IMR-90 (cell line): ENCODE data around the gene LRRC14B. TPM values are rescaled to one million over a fixed set of nuclear protein-coding genes. Genes with fewer than 3 reads are reported as not detected.

Source experiments
- ATAC-seq: fragments of 200-7000 bp; cut with Tn5 transposase; 2 replicates; pipeline ENCODE4 v1.9.1; 2020; ENCODE audit warnings: low read depth, mild to moderate bottlenecking, moderate library complexity
- BruUV-seq: library from RNA; stranded (reverse); fragments of 400-500 nt; replicated peaks from 2 replicates; lab custom pipeline; 2021; lab: Mats Ljungman, UMichigan
- CTCF ChIA-PET: fragments of 300-600 bp; formaldehyde crosslinking; extraction: SDS; loops from one replicate; lab custom pipeline; 2021; ENCODE audit warnings: antibody characterized with exemption; lab: Yijun Ruan, JAX
- POLR2A ChIA-PET: fragments of 300-600 bp; sonication (Branson Sonifier 250); formaldehyde crosslinking; loops from one replicate; lab custom pipeline; 2022; ENCODE audit warnings: antibody characterized with exemption; ENCODE audit not compliant: unreplicated experiment; lab: Charles Lee
- DNase-seq: peaks from one replicate; pipeline ENCODE4 v3.0.0; 2013
- H2AFZ ChIP-seq: replicated peaks from 2 replicates; pipeline ENCODE3; 2013; ENCODE audit warnings: low read length, mild to moderate bottlenecking; ENCODE audit not compliant: poor library complexity
- H2AK5ac ChIP-seq: 2 replicates; pipeline ENCODE4 v1.6.1; 2013; ENCODE audit warnings: low read depth, low read length, inconsistent platforms
- H2AK9ac ChIP-seq: replicated peaks from 2 replicates; pipeline ENCODE3; 2013; ENCODE audit warnings: mild to moderate bottlenecking, low read depth, low read length, moderate library complexity; ENCODE audit not compliant: poor library complexity
- H2BK120ac ChIP-seq: 2 replicates; pipeline ENCODE4 v1.6.1; 2013; ENCODE audit warnings: low read depth, low read length, inconsistent platforms
- H2BK15ac ChIP-seq: 3 replicates; pipeline ENCODE4 v1.6.1; 2013; ENCODE audit warnings: low read depth, low read length, inconsistent platforms
- H2BK20ac ChIP-seq: 2 replicates; pipeline ENCODE4 v1.6.1; 2013; ENCODE audit warnings: low read depth, mild to moderate bottlenecking, inconsistent platforms, low read length, moderate library complexity
- H2BK5ac ChIP-seq: 2 replicates; pipeline ENCODE4 v1.6.1; 2013; ENCODE audit warnings: mild to moderate bottlenecking, low read depth, low read length, inconsistent platforms; ENCODE audit not compliant: poor library complexity, severe bottlenecking
- H3K14ac ChIP-seq: replicated peaks from 2 replicates; pipeline ENCODE4 v1.6.1; 2013; ENCODE audit warnings: low read depth, low read length, inconsistent platforms
- H3K18ac ChIP-seq: 2 replicates; pipeline ENCODE4 v1.6.1; 2013; ENCODE audit warnings: low read depth, low read length, control low read depth
- H3K23ac ChIP-seq: 2 replicates; pipeline ENCODE4 v1.6.1; 2013; ENCODE audit warnings: low read depth, low read length, inconsistent platforms
- H3K27ac ChIP-seq: 2 replicates; pipeline ENCODE4 v1.5.1; 2013; ENCODE audit warnings: mild to moderate bottlenecking, control low read depth, low read length; ENCODE audit not compliant: insufficient read depth
- H3K27me3 ChIP-seq: 2 replicates; pipeline ENCODE4 v1.6.1; 2013; ENCODE audit warnings: low read length; ENCODE audit not compliant: control insufficient read depth, insufficient read depth
- H3K36me3 ChIP-seq: 2 replicates; pipeline ENCODE4 v1.6.1; 2013; ENCODE audit warnings: low read length, mixed read lengths; ENCODE audit not compliant: control insufficient read depth, insufficient read depth
- H3K4ac ChIP-seq: 2 replicates; pipeline ENCODE4 v1.6.1; 2013; ENCODE audit warnings: low read depth, low read length, inconsistent platforms
- H3K4me1 ChIP-seq: 2 replicates; pipeline ENCODE4 v1.6.1; 2013; ENCODE audit warnings: low read length, mixed read lengths; ENCODE audit not compliant: control insufficient read depth, insufficient read depth
- H3K4me2 ChIP-seq: 2 replicates; pipeline ENCODE4 v1.6.1; 2013; ENCODE audit warnings: low read depth, mild to moderate bottlenecking, control low read depth, low read length, moderate library complexity
- H3K4me3 ChIP-seq: 2 replicates; pipeline ENCODE4 v1.5.1; 2013; ENCODE audit warnings: low read depth, mild to moderate bottlenecking, control low read depth, low read length, moderate library complexity; ENCODE audit not compliant: insufficient read depth
- H3K56ac ChIP-seq: 2 replicates; pipeline ENCODE4 v1.6.1; 2013; ENCODE audit warnings: low read length, inconsistent platforms; ENCODE audit not compliant: insufficient read depth; ENCODE audit errors: extremely low read depth
- H3K79me1 ChIP-seq, 2 experiments: 2 replicates each; pipeline ENCODE4 v1.6.1; 2013; ENCODE audit warnings: low read length in 2 of 2, inconsistent platforms in 1 of 2, low read depth in 1 of 2
- H3K9ac ChIP-seq: 2 replicates; pipeline ENCODE4 v1.6.1; 2013; ENCODE audit warnings: low read depth, low read length, control low read depth
- H3K9me1 ChIP-seq: 2 replicates; pipeline ENCODE4 v1.6.1; 2013; ENCODE audit warnings: low read length, inconsistent platforms; ENCODE audit not compliant: insufficient read depth
- H3K9me3 ChIP-seq: 2 replicates; pipeline ENCODE4 v1.6.1; 2013; ENCODE audit warnings: low read length; ENCODE audit not compliant: control insufficient read depth, insufficient read depth
- H4K20me1 ChIP-seq: 2 replicates; pipeline ENCODE4 v1.6.1; 2013; ENCODE audit warnings: low read length, inconsistent platforms; ENCODE audit not compliant: insufficient read depth
- H4K5ac ChIP-seq: 2 replicates; pipeline ENCODE4 v1.6.1; 2013; ENCODE audit warnings: mild to moderate bottlenecking, low read depth, low read length, control low read depth
- H4K8ac ChIP-seq, 2 experiments: 2 replicates each; pipeline ENCODE4 v1.6.1; 2013; ENCODE audit warnings: low read depth in 2 of 2, low read length in 2 of 2, control low read depth in 1 of 2, inconsistent platforms in 1 of 2
- H4K91ac ChIP-seq: 2 replicates; pipeline ENCODE4 v1.6.1; 2013; ENCODE audit warnings: low read depth, low read length, inconsistent platforms; ENCODE audit not compliant: insufficient read depth
- CHD1 ChIP-seq: IDR thresholded peaks from 2 replicates; pipeline ENCODE4 v1.6.1; 2012; ENCODE audit warnings: low read depth, low read length, improper control_type of control experiment
- FOS ChIP-seq: fragments of 150-350 bp; IDR thresholded peaks from 2 replicates; pipeline ENCODE4 v1.6.1; 2016; ENCODE audit warnings: low read depth, low read length
- MAZ ChIP-seq: IDR thresholded peaks from 2 replicates; pipeline ENCODE4 v1.6.1; 2012; ENCODE audit warnings: low read depth, mild to moderate bottlenecking, low read length, improper control_type of control experiment, moderate library complexity, borderline replicate concordance
- POLR2A ChIP-seq: IDR thresholded peaks from 2 replicates; pipeline ENCODE4 v1.6.1; 2012; ENCODE audit warnings: mild to moderate bottlenecking, low read depth, low read length
- RAD21 ChIP-seq: IDR thresholded peaks from 2 replicates; pipeline ENCODE4 v1.6.1; 2012; ENCODE audit warnings: low read length, improper control_type of control experiment
- WGBS, 2 experiments: methylation state at CpG; one replicate each; pipeline versions ENCODE4 v1.1.5 to v1.1.7; 2013; ENCODE audit warnings: missing lambda C conversion rate in 2 of 2; ENCODE audit not compliant: insufficient read length in 1 of 2; ENCODE audit errors: extremely low coverage in 2 of 2; 5-methylcytosine and 5-hydroxymethylcytosine counted together
- dilution Hi-C: fragments of 300-500 bp; cut with HindIII; formaldehyde crosslinking; loops from one replicate; pipeline ENCODE4 v1.14.3; 2018; ENCODE audit warnings: low sequenced_read_pairs; ENCODE audit not compliant: unreplicated experiment
- in situ Hi-C: fragments of 300-500 bp; cut with MboI; formaldehyde crosslinking; loops from 3 replicates; pipeline ENCODE4 v1.14.3; 2019; ENCODE audit warnings: low sequenced_read_pairs, inconsistent platforms, mixed read lengths
- intact Hi-C: fragments of 100-400 bp; cut with micrococcal nuclease; formaldehyde crosslinking; loops from 2 replicates; pipeline ENCODE4 v1.10.0; 2022
- polyA plus RNA-seq, 3 experiments: library from polyadenylated mRNA; depleted of rRNA; stranded (reverse); fragments of >200 nt; gene quantifications; 2 replicates each; pipeline ENCODE4 v1.2.3, GENCODE V29; 2012; ENCODE audit warnings: low replicate concordance in 1 of 3
- total RNA-seq: library from RNA; depleted of rRNA; stranded (reverse); fragments of >200 nt; gene quantifications from 2 replicates; pipeline ENCODE4 v1.2.3, GENCODE V29; 2012
- TF ChIP-seq, protein P1 (sequence below): conservative IDR thresholded peaks from 2 replicates; pipeline ENCODE4 v1.5.1; 2012; ENCODE audit warnings: mild to moderate bottlenecking, low read depth, low read length, improper control_type of control experiment

The LRRC14B gene
- total and polyA plus RNA-seq, 2 of the 4 experiments (the other 2 are of a cell fraction) = not detected

GRCh38 chr5:200985-201384, 9.7 kb downstream of the LRRC14B start (continued):
- TF ChIP-seq, protein P1, sequence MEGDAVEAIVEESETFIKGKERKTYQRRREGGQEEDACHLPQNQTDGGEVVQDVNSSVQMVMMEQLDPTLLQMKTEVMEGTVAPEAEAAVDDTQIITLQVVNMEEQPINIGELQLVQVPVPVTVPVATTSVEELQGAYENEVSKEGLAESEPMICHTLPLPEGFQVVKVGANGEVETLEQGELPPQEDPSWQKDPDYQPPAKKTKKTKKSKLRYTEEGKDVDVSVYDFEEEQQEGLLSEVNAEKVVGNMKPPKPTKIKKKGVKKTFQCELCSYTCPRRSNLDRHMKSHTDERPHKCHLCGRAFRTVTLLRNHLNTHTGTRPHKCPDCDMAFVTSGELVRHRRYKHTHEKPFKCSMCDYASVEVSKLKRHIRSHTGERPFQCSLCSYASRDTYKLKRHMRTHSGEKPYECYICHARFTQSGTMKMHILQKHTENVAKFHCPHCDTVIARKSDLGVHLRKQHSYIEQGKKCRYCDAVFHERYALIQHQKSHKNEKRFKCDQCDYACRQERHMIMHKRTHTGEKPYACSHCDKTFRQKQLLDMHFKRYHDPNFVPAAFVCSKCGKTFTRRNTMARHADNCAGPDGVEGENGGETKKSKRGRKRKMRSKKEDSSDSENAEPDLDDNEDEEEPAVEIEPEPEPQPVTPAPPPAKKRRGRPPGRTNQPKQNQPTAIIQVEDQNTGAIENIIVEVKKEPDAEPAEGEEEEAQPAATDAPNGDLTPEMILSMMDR = no peak

DNA sequence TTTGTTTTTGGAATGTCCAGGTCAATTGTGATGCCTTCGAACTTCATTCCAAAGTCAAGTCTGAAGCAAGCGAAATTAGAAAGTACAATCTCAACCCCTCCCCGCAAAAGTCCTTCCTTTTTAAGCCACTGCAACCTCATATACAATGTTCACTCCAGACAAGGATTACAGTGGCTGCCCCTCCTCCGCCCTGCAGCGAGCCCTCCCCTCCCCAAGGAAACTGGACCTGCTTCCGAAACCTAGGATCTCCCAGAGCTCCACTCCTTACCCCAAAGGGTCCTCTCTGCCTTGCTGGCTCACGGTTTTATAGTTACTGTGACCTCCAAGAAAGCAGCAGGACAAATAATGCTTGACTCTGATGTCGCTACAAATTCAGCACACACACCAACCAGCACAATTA, 10.4 kb downstream of the LRRC14B start:
- peaks cover 2% of the 10 kb centered on the region; the same call in 1 of the 2 replicates for H3K9me1 ChIP-seq
- H3K9ac ChIP-seq = no peak overlapping the region
- H2AK9ac ChIP-seq = no peak overlapping the region
- H2BK120ac ChIP-seq = no peak overlapping the region
- H3K56ac ChIP-seq = no peak overlapping the region
- intact Hi-C loops (no loop called here), dilution Hi-C loops (no loop called here), in situ Hi-C loops (no loop called here)
- peaks cover 6% of the 10 kb centered on the region for H4K20me1 ChIP-seq
- no peak overlapping the region for H3K4me3 ChIP-seq
- no peaks in the 10 kb centered on the region for H3K9me3 ChIP-seq
- no peak overlapping the region for H3K4me2 ChIP-seq
- no peak overlapping the region for H3K23ac ChIP-seq
- ChIA-PET CTCF (interaction anchor here (2.6 kb wide), 1 partner anchor 13 kb away, joined by 8 read pairs; no protein-coding TSS in a partner anchor), POLR2A (no interaction called here)
- TF ChIP-seq CHD1 = no peak
- no peak for TF ChIP-seq RAD21
- TF ChIP-seq MAZ = no peak
- TF ChIP-seq, protein P1 = no peak
- TF ChIP-seq FOS = no peak
- TF ChIP-seq POLR2A = no peak
- H3K18ac ChIP-seq = no peak overlapping the region
- no peak overlapping the region for H4K8ac ChIP-seq
- H3K79me1 ChIP-seq = peaks cover 9 to 17% of the 10 kb centered on the region in 2 experiments
- no peak overlapping the region for H2AFZ ChIP-seq
- H2BK15ac ChIP-seq = no peak overlapping the region
- H3K14ac ChIP-seq = no peak overlapping the region
- H3K27me3 ChIP-seq = no peaks in the 10 kb centered on the region
- H2BK5ac ChIP-seq = no peak overlapping the region
- no TSS peak for BruUV-seq
- no peak overlapping the region for H2BK20ac ChIP-seq
- H3K4ac ChIP-seq = no peak overlapping the region
- no peak for DNase-seq
- no peak overlapping the region for H2AK5ac ChIP-seq
- no peak for ATAC-seq
- no peaks in the 10 kb centered on the region for H3K4me1 ChIP-seq
- no peak overlapping the region for H3K27ac ChIP-seq
- H3K36me3 ChIP-seq = peaks cover 20% of the 10 kb centered on the region
- WGBS, 2 experiments = 100% methylated on average over 1 of the region's 8 CpGs; no CpG with 5 or more reads in 1 of the 2 experiments
- H4K5ac ChIP-seq = no peak overlapping the region
- H4K91ac ChIP-seq = no peak overlapping the region
